Transverse colon (tissue), 4 donors: ENCODE results near the gene PARN. TPM values are rescaled to one million over a fixed set of nuclear protein-coding genes. Genes with fewer than 3 reads are reported as not detected.

Experiments used
- DNase-seq: peaks from one replicate; pipeline ENCODE4 v3.0.0-alpha.2; 2019
- H3K27ac ChIP-seq, 4 donors: fragments of 200-600 bp; sonication (generic); 2 replicates each; pipeline ENCODE4 v1.5.1; 2016 to 2018; ENCODE audit warnings: inconsistent platforms in 4 of 4
- H3K27me3 ChIP-seq: fragments of 200-600 bp; sonication (generic); 2 replicates; pipeline ENCODE4 v1.5.1; 2017; ENCODE audit warnings: inconsistent platforms
- H3K36me3 ChIP-seq, 4 donors: fragments of 200-600 bp; sonication (generic); 2 replicates each; pipeline ENCODE4 v1.5.1; 2017 to 2019; ENCODE audit warnings: inconsistent platforms in 4 of 4
- H3K4me1 ChIP-seq, 4 donors: fragments of 200-600 bp; sonication (generic); 2 replicates each; pipeline ENCODE4 v1.5.1; 2017 to 2020; ENCODE audit warnings: inconsistent platforms in 4 of 4
- H3K4me3 ChIP-seq, 4 donors: fragments of 200-600 bp; sonication (generic); 1 replicate in 1 of 4; 2 replicates in 3 of 4; pipeline versions ENCODE4 v1.5.1 to v1.6.1; 2017 to 2019; ENCODE audit warnings: inconsistent platforms in 4 of 4
- H3K9me3 ChIP-seq, 2 donors: fragments of 200-600 bp; sonication (generic); 2 replicates each; pipeline ENCODE4 v1.5.1; 2017 to 2019; ENCODE audit warnings: inconsistent platforms in 2 of 2
- EP300 ChIP-seq: sonication (generic); formaldehyde crosslinking; IDR thresholded peaks from one replicate; pipeline ENCODE4 v1.6.1; 2017; ENCODE audit warnings: antibody characterized with exemption, low read depth
- POLR2A ChIP-seq: fragments of 450-650 bp; IDR thresholded peaks from one replicate; pipeline ENCODE4 v1.6.1; 2016; ENCODE audit warnings: antibody characterized with exemption, mild to moderate bottlenecking, moderate library complexity
- POLR2AphosphoS5 ChIP-seq, 3 donors: sonication (generic); formaldehyde crosslinking; IDR thresholded peaks; one replicate each; pipeline ENCODE4 v1.6.1; 2016; ENCODE audit warnings: antibody characterized with exemption in 3 of 3
- WGBS, 2 donors: methylation state at CpG; one replicate each; pipeline ENCODE4 v1.1.5; 2018; ENCODE audit warnings: low coverage in 1 of 2; 5-methylcytosine and 5-hydroxymethylcytosine counted together
- in situ Hi-C, 4 donors: fragments of 200-750 bp; cut with MboI; loops; one replicate each; pipeline versions ENCODE4 v1.15.0 to v1.15.1; 2017; ENCODE audit warnings: low sequenced_read_pairs in 3 of 4, low pct_ligation_motif_present in 1 of 4, low pct_unique_long_range_greater_than_20kb in 1 of 4
- intact Hi-C: fragments of 100-400 bp; cut with DNase I; formaldehyde crosslinking; loops from one replicate; pipeline ENCODE4 v1.15.1; 2023; ENCODE audit warnings: low total_unique reads
- total RNA-seq, 4 donors: library from RNA; depleted of rRNA; stranded (reverse); fragments of >200 nt; gene quantifications; one replicate each; pipeline ENCODE4 v1.1.0, GENCODE V29; 2016
- TF ChIP-seq, protein P1 (sequence below), 5 experiments: fragments of 200-600 bp in 3 of 5; fragments of 450-650 bp in 2 of 5; sonication (generic) in 3 of 5; IDR thresholded peaks; 1 replicate in 2 of 5; 2 replicates in 3 of 5; pipeline ENCODE4 v1.5.1; 2016 to 2017; ENCODE audit warnings: antibody characterized with exemption in 5 of 5, inconsistent platforms in 3 of 5, mild to moderate bottlenecking in 2 of 5, moderate library complexity in 1 of 5

The PARN gene
- total RNA-seq, 4 donors from 2014 or later = 26.9 to 57.3 (median 34.1) TPM

DNA sequence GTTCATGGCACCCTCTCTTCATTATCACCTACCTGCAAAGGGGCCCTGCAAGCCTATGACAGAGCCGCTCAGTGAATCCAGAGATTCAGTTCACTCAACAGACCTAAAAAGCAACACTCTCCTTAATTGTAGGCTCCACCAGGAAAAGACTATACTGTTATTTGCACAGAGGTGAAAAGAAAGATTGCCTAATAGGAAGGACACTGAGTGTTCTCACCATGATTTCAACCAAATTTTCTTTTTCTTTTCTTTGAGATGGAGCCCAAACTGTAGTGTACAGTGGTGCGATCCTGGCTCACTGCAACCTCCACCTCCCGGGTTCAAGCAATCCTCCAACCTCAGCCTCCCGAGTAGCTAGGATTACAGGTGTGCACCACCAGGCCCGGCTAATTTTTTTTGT lies 104.5 kb downstream of the PARN start:
- whole genome bisulfite sequencing, 2 donors = 96 to 100% methylated on average over 3 to 5 of the region's 5 CpGs
- Histone ChIP-seq H3K4me3 (no peak overlapping the region), H3K9me3 (no peaks in the 10 kb centered on the region), H3K4me1 (peaks cover 0 to 15% (median 8%) of the 10 kb centered on the region in 4 donors), H3K36me3 (no peaks in the 10 kb centered on the region), H3K27me3 (no peaks in the 10 kb centered on the region), H3K27ac (no peak overlapping the region)
- no peak for DNase-seq
- in situ Hi-C loops = loop anchor here (10.0 to 25.0 kb wide), 6 partner anchors 221 to 613 kb away; partner anchors contain the start of gene ERCC4 (in 1 of the 4)
- TF ChIP-seq, protein P1, sequence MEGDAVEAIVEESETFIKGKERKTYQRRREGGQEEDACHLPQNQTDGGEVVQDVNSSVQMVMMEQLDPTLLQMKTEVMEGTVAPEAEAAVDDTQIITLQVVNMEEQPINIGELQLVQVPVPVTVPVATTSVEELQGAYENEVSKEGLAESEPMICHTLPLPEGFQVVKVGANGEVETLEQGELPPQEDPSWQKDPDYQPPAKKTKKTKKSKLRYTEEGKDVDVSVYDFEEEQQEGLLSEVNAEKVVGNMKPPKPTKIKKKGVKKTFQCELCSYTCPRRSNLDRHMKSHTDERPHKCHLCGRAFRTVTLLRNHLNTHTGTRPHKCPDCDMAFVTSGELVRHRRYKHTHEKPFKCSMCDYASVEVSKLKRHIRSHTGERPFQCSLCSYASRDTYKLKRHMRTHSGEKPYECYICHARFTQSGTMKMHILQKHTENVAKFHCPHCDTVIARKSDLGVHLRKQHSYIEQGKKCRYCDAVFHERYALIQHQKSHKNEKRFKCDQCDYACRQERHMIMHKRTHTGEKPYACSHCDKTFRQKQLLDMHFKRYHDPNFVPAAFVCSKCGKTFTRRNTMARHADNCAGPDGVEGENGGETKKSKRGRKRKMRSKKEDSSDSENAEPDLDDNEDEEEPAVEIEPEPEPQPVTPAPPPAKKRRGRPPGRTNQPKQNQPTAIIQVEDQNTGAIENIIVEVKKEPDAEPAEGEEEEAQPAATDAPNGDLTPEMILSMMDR (IDR thresholded peaks at IDR 0.05) = no peak
- no peak for TF ChIP-seq EP300
- no peak for TF ChIP-seq POLR2A
- no peak for TF ChIP-seq POLR2AphosphoS5 (IDR thresholded peaks at IDR 0.05)
- intact Hi-C loops = loop anchor here (5.0 to 10.0 kb wide), 2 partner anchors 278 to 601 kb away; partner anchors contain the start of gene ERCC4

DNA sequence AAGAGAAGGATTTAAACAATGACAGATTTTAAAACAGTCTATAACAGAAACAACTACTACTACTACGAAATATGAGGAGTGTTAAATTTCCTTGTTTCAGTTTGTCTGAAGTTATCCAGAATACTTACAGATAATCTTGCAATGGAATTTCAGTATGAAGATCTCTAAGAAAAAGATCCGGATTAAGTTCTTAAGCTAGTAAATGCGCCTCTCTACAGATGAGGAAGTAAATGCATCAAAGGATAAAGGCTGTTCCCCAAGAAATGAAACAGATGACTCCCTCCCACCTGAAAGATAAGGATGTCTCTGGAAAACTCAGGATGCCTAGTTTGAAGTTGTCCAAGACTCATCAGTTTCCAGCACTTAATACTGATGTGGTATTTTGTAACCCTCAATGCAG lies 105.1 kb downstream of the PARN start:
- H3K27me3 ChIP-seq = no peaks in the 10 kb centered on the region
- 84 to 96% methylated on average over 3 of the region's 3 CpGs for whole genome bisulfite sequencing, 2 donors
- in situ Hi-C loops (loop anchor here (10.0 to 25.0 kb wide), 6 partner anchors 220 to 613 kb away; partner anchors contain the start of gene ERCC4 (in 1 of the 4)), intact Hi-C loops (loop anchor here (5.0 to 10.0 kb wide), 2 partner anchors 278 to 600 kb away; partner anchors contain the start of gene ERCC4)
- no peak overlapping the region for H3K4me3 ChIP-seq
- no peak for DNase-seq
- no peaks in the 10 kb centered on the region for H3K9me3 ChIP-seq
- peaks cover 0 to 15% (median 8%) of the 10 kb centered on the region in 4 donors for H3K4me1 ChIP-seq
- TF ChIP-seq POLR2AphosphoS5 (IDR thresholded peaks at IDR 0.05) (no peak), POLR2A (no peak), EP300 (no peak)
- TF ChIP-seq, protein P1 (IDR thresholded peaks at IDR 0.05) = no peak
- H3K36me3 ChIP-seq = no peaks in the 10 kb centered on the region
- H3K27ac ChIP-seq = no peak overlapping the region

DNA sequence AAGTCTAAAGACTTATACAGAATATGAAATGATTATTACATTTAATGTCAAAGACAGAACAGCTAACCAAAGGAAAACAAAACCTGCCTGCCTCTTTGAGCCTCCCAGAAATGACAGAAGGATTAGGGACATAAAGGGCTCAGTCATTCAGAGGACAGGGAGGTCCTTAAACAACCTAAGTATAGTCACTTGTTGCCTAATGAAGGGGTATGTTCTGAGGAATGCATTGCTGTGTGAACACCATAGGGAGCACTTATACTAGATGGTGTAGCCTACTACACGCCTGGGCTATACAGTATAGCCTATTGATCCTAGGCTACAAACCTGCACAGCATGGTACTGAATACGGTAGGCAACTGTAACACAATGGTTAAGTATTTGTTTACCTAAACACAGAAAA lies 106.4 kb downstream of the PARN start:
- intact Hi-C loops = loop anchor here (10.0 kb wide), 1 partner anchor 599 kb away; the partner anchor contains the start of gene ERCC4
- Histone ChIP-seq H3K27ac (no peak overlapping the region), H3K4me1 (peaks cover 0 to 10% (median 5%) of the 10 kb centered on the region in 4 donors), H3K27me3 (no peaks in the 10 kb centered on the region), H3K4me3 (no peak overlapping the region), H3K36me3 (no peaks in the 10 kb centered on the region), H3K9me3 (no peaks in the 10 kb centered on the region)
- 89 to 100% methylated on average over 1 to 2 of the region's 2 CpGs for WGBS, 2 donors
- in situ Hi-C loops = loop anchor here in 3 of 4 donors (10.0 kb wide), 3 partner anchors 219 to 279 kb away; no protein-coding TSS in a partner anchor
- DNase-seq = no peak
- TF ChIP-seq POLR2A (no peak), POLR2AphosphoS5 (IDR thresholded peaks at IDR 0.05) (no peak), EP300 (no peak)
- TF ChIP-seq, protein P1 (IDR thresholded peaks at IDR 0.05) = no peak

DNA sequence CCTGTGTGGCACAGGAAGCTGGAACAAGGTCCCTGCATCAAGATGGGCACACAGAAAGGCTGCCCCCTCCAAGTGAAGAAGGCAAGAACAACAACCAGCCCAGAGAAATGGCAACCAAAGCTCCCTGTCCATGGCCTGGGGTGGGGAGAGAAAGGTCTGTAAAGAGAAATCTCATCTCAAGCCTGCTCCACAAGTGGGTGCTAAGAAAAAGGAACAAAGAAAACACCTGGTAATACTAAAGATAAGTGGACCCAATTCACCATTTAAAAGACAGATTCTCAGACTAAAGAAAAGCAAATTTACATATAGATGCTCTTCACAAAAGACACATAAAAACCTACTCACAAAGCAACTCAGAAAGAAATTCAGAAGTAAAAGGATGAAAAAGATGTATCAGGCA lies 107.4 kb downstream of the PARN start:
- intact Hi-C loops (loop anchor here (10.0 kb wide), 1 partner anchor 598 kb away; the partner anchor contains the start of gene ERCC4), in situ Hi-C loops (loop anchor here in 3 of 4 donors (10.0 kb wide), 3 partner anchors 218 to 278 kb away; no protein-coding TSS in a partner anchor)
- no peak for DNase-seq
- peaks cover 0 to 6% (median 2%) of the 10 kb centered on the region in 4 donors for H3K4me1 ChIP-seq
- no peak overlapping the region for H3K27ac ChIP-seq
- TF ChIP-seq POLR2AphosphoS5 (IDR thresholded peaks at IDR 0.05) (no peak), EP300 (no peak), POLR2A (no peak)
- TF ChIP-seq, protein P1 (IDR thresholded peaks at IDR 0.05) = no peak
- no peaks in the 10 kb centered on the region for H3K36me3 ChIP-seq
- H3K4me3 ChIP-seq = no peak overlapping the region
- H3K9me3 ChIP-seq = no peaks in the 10 kb centered on the region
- H3K27me3 ChIP-seq = no peaks in the 10 kb centered on the region
